Stomach smooth muscle (tissue), 2 donors: ENCODE measurements around the gene MIS12.

Experiments used
- H3K27ac ChIP-seq: one replicate; pipeline ENCODE4 v1.7.0; 2013; ENCODE audit warnings: mild to moderate bottlenecking, low read length, inconsistent platforms
- H3K27me3 ChIP-seq, 2 donors: one replicate each; pipeline ENCODE4 v1.7.0; 2013; ENCODE audit warnings: low read length in 2 of 2; ENCODE audit not compliant: insufficient read depth in 2 of 2, control insufficient read depth in 1 of 2
- H3K36me3 ChIP-seq, 2 donors: one replicate each; pipeline ENCODE4 v1.7.0; 2013; ENCODE audit warnings: low read length in 2 of 2; ENCODE audit not compliant: control insufficient read depth in 2 of 2, insufficient read depth in 2 of 2
- H3K4me1 ChIP-seq: one replicate; pipeline ENCODE4 v1.7.0; 2013; ENCODE audit warnings: low read length; ENCODE audit not compliant: control insufficient read depth, insufficient read depth
- H3K4me3 ChIP-seq, 2 donors: one replicate each; pipeline ENCODE4 v1.7.0; 2013; ENCODE audit warnings: low read length in 2 of 2
- H3K9ac ChIP-seq, 2 donors: one replicate each; pipeline ENCODE4 v1.7.0; 2013; ENCODE audit warnings: low read length in 2 of 2, mild to moderate bottlenecking in 1 of 2
- H3K9me3 ChIP-seq, 2 donors: one replicate each; pipeline ENCODE4 v1.7.0; 2013; ENCODE audit warnings: low read length in 2 of 2; ENCODE audit not compliant: control insufficient read depth in 2 of 2
- donor health status: healthy.
- donor health status: Pancreatic carcinoma.

The MIS12 gene

GRCh38 chr17:5486206-5487124 is at the start of gene MIS12:
TSS of gene MIS12 (plus strand) at chr17:5486566. CDS start at chr17:5488863, 2,297 bp downstream.
- Histone ChIP-seq H3K27me3 (no peaks in the 10 kb centered on the region), H3K36me3 (peaks cover 27% of the 10 kb centered on the region in 2 donors), H3K27ac (peak within 1 kb of the TSS; percentile 97), H3K4me3 (peak within 1 kb of the TSS; percentile 98 to 99), H3K9ac (peak within 1 kb of the TSS; percentile 98), H3K9me3 (no peaks in the 10 kb centered on the region), H3K4me1 (peaks cover 9% of the 10 kb centered on the region)

- Histone ChIP-seq H3K36me3 (peaks cover 29% of the 10 kb centered on the region in 2 donors), H3K4me3 (peak overlapping the region; percentile 69 to 88), H3K27ac (no peak overlapping the region)
Measured at GRCh38 chr17:5437721-5438317, 48.5 kb upstream of the MIS12 start.

GRCh38 chr17:5438716-5439445 is 47.5 kb upstream of the MIS12 start, which contains the start of gene C1QBP:
TSS of gene C1QBP (minus strand) at chr17:5439155. CDS start at chr17:5439073, 82 bp downstream.
- Histone ChIP-seq H3K9me3 (no peaks in the 10 kb centered on the region), H3K27ac (peak within 1 kb of the TSS; percentile 86), H3K4me1 (peaks cover 17% of the 10 kb centered on the region), H3K36me3 (peaks cover 25% of the 10 kb centered on the region in 2 donors), H3K4me3 (peak within 1 kb of the TSS; percentile 69 to 88), H3K27me3 (no peaks in the 10 kb centered on the region), H3K9ac (peak within 1 kb of the TSS; percentile 77 to 87)

More at GRCh38 chr17:5437721-5438317, 48.5 kb upstream of the MIS12 start:
- Histone ChIP-seq H3K4me1 (peaks cover 17% of the 10 kb centered on the region), H3K9me3 (no peaks in the 10 kb centered on the region), H3K9ac (peak overlapping the region; percentile 77 to 86), H3K27me3 (no peaks in the 10 kb centered on the region)

GRCh38 chr17:5439446-5439764 is 47.0 kb upstream of the MIS12 start:
- H3K27me3 ChIP-seq: no peaks in the 10 kb centered on the region
- peak overlapping the region; percentile 44 to 88 for H3K4me3 ChIP-seq
- H3K36me3 ChIP-seq: peaks cover 24 to 26% of the 10 kb centered on the region in 2 donors
- no peaks in the 10 kb centered on the region for H3K9me3 ChIP-seq
- H3K4me1 ChIP-seq: peaks cover 17% of the 10 kb centered on the region
- peak overlapping the region; percentile 77 to 87 for H3K9ac ChIP-seq
- H3K27ac ChIP-seq: peak overlapping the region; percentile 86

GRCh38 chr17:5443728-5444127 is 42.6 kb upstream of the MIS12 start:
- no peaks in the 10 kb centered on the region for H3K9me3 ChIP-seq
- no peak overlapping the region for H3K4me3 ChIP-seq
- H3K36me3 ChIP-seq: peaks cover 19 to 41% of the 10 kb centered on the region in 2 donors
- H3K27me3 ChIP-seq: no peaks in the 10 kb centered on the region
- H3K27ac ChIP-seq: no peak overlapping the region
- no peak overlapping the region for H3K9ac ChIP-seq
- H3K4me1 ChIP-seq: peaks cover 9% of the 10 kb centered on the region

GRCh38 chr17:5444209-5444608 is 42.2 kb upstream of the MIS12 start:
- Histone ChIP-seq H3K27ac (no peak overlapping the region), H3K9ac (no peak overlapping the region), H3K36me3 (peaks cover 19 to 43% of the 10 kb centered on the region in 2 donors), H3K9me3 (no peaks in the 10 kb centered on the region), H3K27me3 (no peaks in the 10 kb centered on the region), H3K4me1 (peaks cover 8% of the 10 kb centered on the region), H3K4me3 (no peak overlapping the region)

- H3K27me3 ChIP-seq: no peaks in the 10 kb centered on the region
- H3K9me3 ChIP-seq: no peaks in the 10 kb centered on the region
- H3K27ac ChIP-seq: no peak overlapping the region
- H3K9ac ChIP-seq: no peak overlapping the region
- no peak overlapping the region for H3K4me3 ChIP-seq
- peaks cover 25 to 54% of the 10 kb centered on the region in 2 donors for H3K36me3 ChIP-seq
- no peaks in the 10 kb centered on the region for H3K4me1 ChIP-seq
Measured at GRCh38 chr17:5446786-5447185, 39.6 kb upstream of the MIS12 start.

- Histone ChIP-seq H3K9ac (no peak overlapping the region), H3K4me1 (peaks cover 12% of the 10 kb centered on the region), H3K27me3 (no peaks in the 10 kb centered on the region), H3K4me3 (no peak overlapping the region), H3K36me3 (peaks cover 9 to 12% of the 10 kb centered on the region in 2 donors), H3K9me3 (no peaks in the 10 kb centered on the region), H3K27ac (no peak overlapping the region)
Measured at GRCh38 chr17:5464717-5465507, 21.5 kb upstream of the MIS12 start.

GRCh38 chr17:5466295-5466694 is 20.1 kb upstream of the MIS12 start:
- H3K27ac ChIP-seq: no peak overlapping the region
- no peaks in the 10 kb centered on the region for H3K9me3 ChIP-seq
- H3K9ac ChIP-seq: no peak overlapping the region
- H3K4me1 ChIP-seq: peaks cover 12% of the 10 kb centered on the region
- H3K27me3 ChIP-seq: no peaks in the 10 kb centered on the region
- H3K4me3 ChIP-seq: no peak overlapping the region
- H3K36me3 ChIP-seq: peaks cover 2 to 3% of the 10 kb centered on the region in 2 donors

- Histone ChIP-seq H3K36me3 (peaks cover 0 to 8% of the 10 kb centered on the region in 2 donors), H3K9me3 (no peaks in the 10 kb centered on the region), H3K4me3 (peak overlapping the region; percentile 90 to 92), H3K9ac (peak overlapping the region; percentile 79 to 82), H3K27me3 (no peaks in the 10 kb centered on the region), H3K27ac (no peak overlapping the region), H3K4me1 (peaks cover 12% of the 10 kb centered on the region)
Measured at GRCh38 chr17:5467416-5467815, 18.9 kb upstream of the MIS12 start.
